Astrocyte (in vitro differentiated cells and primary cell): ENCODE data around the gene FEM1C. TPM values are rescaled to one million over a fixed set of nuclear protein-coding genes. Genes with fewer than 3 reads are reported as not detected.

Experiments used
- DNase-seq: peaks from one replicate; pipeline ENCODE4 v3.0.0-alpha.2; 2010; ENCODE audit warnings: low read depth
- FAIRE-seq: peaks from 2 replicates; lab custom pipeline; 2011; peaks lifted over from hg19 to GRCh38; lab: Jason Lieb, UNC
- H2AFZ ChIP-seq: 2 replicates; pipeline ENCODE4 v1.6.0; 2012; ENCODE audit warnings: low read depth, low read length, inconsistent platforms
- H3K27ac ChIP-seq: 2 replicates; pipeline ENCODE4 v1.5.1; 2011; ENCODE audit warnings: low read depth, low read length, inconsistent platforms
- H3K27me3 ChIP-seq: 2 replicates; pipeline ENCODE4 v1.6.0; 2011; ENCODE audit warnings: low read length, inconsistent platforms; ENCODE audit not compliant: insufficient read depth
- H3K36me3 ChIP-seq: 2 replicates; pipeline ENCODE4 v1.5.1; 2011; ENCODE audit warnings: low read length, inconsistent platforms; ENCODE audit not compliant: insufficient read depth
- H3K4me1 ChIP-seq: 2 replicates; pipeline ENCODE4 v1.5.1; 2011; ENCODE audit warnings: low read length, inconsistent platforms; ENCODE audit not compliant: insufficient read depth
- H3K4me2 ChIP-seq: 2 replicates; pipeline ENCODE4 v1.6.0; 2012; ENCODE audit warnings: low read length, inconsistent platforms
- H3K4me3 ChIP-seq: 2 replicates; pipeline ENCODE4 v1.5.1; 2011; ENCODE audit warnings: low read depth, mild to moderate bottlenecking, low read length, inconsistent platforms; ENCODE audit not compliant: insufficient read depth
- H3K79me2 ChIP-seq: 2 replicates; pipeline ENCODE4 v1.6.0; 2012; ENCODE audit warnings: mild to moderate bottlenecking, low read length, inconsistent platforms; ENCODE audit not compliant: insufficient read depth
- H3K9ac ChIP-seq: 2 replicates; pipeline ENCODE4 v1.6.0; 2012; ENCODE audit warnings: mild to moderate bottlenecking, low read length, inconsistent platforms
- H3K9me3 ChIP-seq: 2 replicates; pipeline ENCODE4 v1.5.1; 2012; ENCODE audit warnings: low read depth, mild to moderate bottlenecking, low read length, inconsistent platforms; ENCODE audit not compliant: insufficient read depth
- H4K20me1 ChIP-seq: 2 replicates; pipeline ENCODE4 v1.6.0; 2012; ENCODE audit warnings: low read length, inconsistent platforms; ENCODE audit not compliant: insufficient read depth
- H3K27ac Mint-ChIP-seq: one replicate; pipeline ENCODE4 v1.8.0; 2021; ENCODE audit warnings: mild to moderate bottlenecking, mixed read lengths; ENCODE audit not compliant: unreplicated experiment
- H3K27me3 Mint-ChIP-seq: one replicate; pipeline ENCODE4 v1.8.0; 2021; ENCODE audit warnings: low read depth, mixed read lengths; ENCODE audit not compliant: unreplicated experiment
- H3K36me3 Mint-ChIP-seq: one replicate; pipeline ENCODE4 v1.8.0; 2021; ENCODE audit warnings: low read depth, mixed read lengths; ENCODE audit not compliant: unreplicated experiment
- H3K4me1 Mint-ChIP-seq: one replicate; pipeline ENCODE4 v1.8.0; 2021; ENCODE audit warnings: low read depth, mixed read lengths; ENCODE audit not compliant: unreplicated experiment
- H3K4me3 Mint-ChIP-seq: one replicate; pipeline ENCODE4 v1.8.0; 2021; ENCODE audit warnings: mild to moderate bottlenecking, moderate library complexity, mixed read lengths; ENCODE audit not compliant: unreplicated experiment
- H3K9me3 Mint-ChIP-seq: one replicate; pipeline ENCODE4 v1.8.0; 2021; ENCODE audit warnings: mild to moderate bottlenecking, mixed read lengths; ENCODE audit not compliant: unreplicated experiment
- CTCF ChIP-seq: IDR thresholded peaks from 2 replicates; pipeline ENCODE4 v1.5.1; 2011; ENCODE audit warnings: low read depth, mild to moderate bottlenecking, inconsistent platforms, low read length, moderate library complexity; ENCODE audit not compliant: insufficient read depth
- EZH2 ChIP-seq: IDR thresholded peaks from 2 replicates; pipeline ENCODE4 v1.6.1; 2012; ENCODE audit warnings: mild to moderate bottlenecking, low read length, inconsistent platforms; ENCODE audit not compliant: insufficient read depth
- total RNA-seq: library from RNA; stranded (reverse); gene quantifications from 2 replicates; pipeline ENCODE4 v1.2.1, GENCODE V29; 2021

Gene FEM1C
- total RNA-seq, 1 donor from 2014 or later: 22.9 TPM

DNA sequence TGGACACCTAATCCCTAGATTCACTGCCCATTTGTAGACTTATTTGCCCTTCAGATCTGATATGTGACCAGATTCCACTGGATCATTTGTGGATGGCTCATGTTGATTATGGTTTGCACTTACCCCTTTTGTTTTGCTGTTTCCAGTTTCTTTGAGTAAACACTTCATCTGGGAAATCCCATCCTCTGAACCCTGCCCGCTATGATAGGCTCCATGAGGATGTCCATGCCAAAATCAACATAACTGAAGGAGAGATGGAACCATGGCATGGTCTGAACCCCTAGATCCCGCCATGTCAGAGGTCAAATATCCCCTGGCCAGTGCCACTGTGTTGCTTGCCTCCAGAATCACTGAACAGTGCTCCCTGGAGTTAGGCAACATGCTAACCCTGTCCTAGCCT is 11.7 kb upstream of the FEM1C start:
- Histone ChIP-seq H3K36me3 (no peaks in the 10 kb centered on the region), H3K4me3 (no peak overlapping the region), H3K4me1 (peaks cover 25% of the 10 kb centered on the region), H2AFZ (no peak overlapping the region), H4K20me1 (no peaks in the 10 kb centered on the region), H3K4me2 (no peak overlapping the region), H3K9ac (no peak overlapping the region), H3K27ac (no peak overlapping the region), H3K9me3 (no peaks in the 10 kb centered on the region), H3K79me2 (no peaks in the 10 kb centered on the region), H3K27me3 (no peaks in the 10 kb centered on the region)
- Mint-ChIP-seq H3K9me3 (peaks cover 1% of the 10 kb centered on the region), H3K4me1 (peaks cover 38% of the 10 kb centered on the region), H3K4me3 (no peak overlapping the region), H3K27me3 (no peaks in the 10 kb centered on the region), H3K36me3 (no peaks in the 10 kb centered on the region), H3K27ac (no peak overlapping the region)
- FAIRE-seq (no peak), DNase-seq (no peak)
- no peak for TF ChIP-seq EZH2
- TF ChIP-seq CTCF: no peak

- no peak for TF ChIP-seq CTCF
- no peak for TF ChIP-seq EZH2
- Histone ChIP-seq H2AFZ (no peak overlapping the region), H3K9ac (no peak overlapping the region)
Measured at GRCh38 chr5:115555084-115555633, 10.6 kb upstream of the FEM1C start.

DNA sequence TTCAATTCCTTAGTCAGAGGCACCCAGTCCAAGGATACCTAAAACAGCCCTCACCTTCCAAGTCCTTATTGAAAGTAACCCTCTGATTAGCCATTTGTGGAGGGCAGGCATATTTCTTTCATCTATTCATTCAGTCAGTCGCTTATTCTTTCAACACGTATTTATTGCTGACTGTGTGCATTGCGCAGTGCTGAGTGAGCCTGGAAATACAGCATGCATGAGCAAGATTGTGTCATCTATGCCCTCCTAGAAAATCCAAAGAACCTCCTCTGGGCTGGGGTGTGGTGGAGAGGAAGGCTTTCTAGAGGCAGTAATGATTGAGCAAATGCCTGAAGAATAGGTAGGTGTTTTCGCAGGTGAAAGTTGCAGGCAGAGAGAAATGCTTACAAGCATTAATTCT is 8.5 kb upstream of the FEM1C start:
- H3K4me3 ChIP-seq: no peak overlapping the region
- no peak overlapping the region for H3K4me2 ChIP-seq
- H3K27me3 Mint-ChIP-seq: no peaks in the 10 kb centered on the region
- DNase-seq (no peak), FAIRE-seq (no peak)
- no peaks in the 10 kb centered on the region for H3K9me3 Mint-ChIP-seq
- H3K9me3 ChIP-seq: no peaks in the 10 kb centered on the region
- H3K36me3 Mint-ChIP-seq: no peaks in the 10 kb centered on the region
- no peaks in the 10 kb centered on the region for H4K20me1 ChIP-seq
- peaks cover 11% of the 10 kb centered on the region for H3K4me1 ChIP-seq
- H3K4me1 Mint-ChIP-seq: peaks cover 17% of the 10 kb centered on the region
- H3K27ac Mint-ChIP-seq: no peak overlapping the region
- H3K36me3 ChIP-seq: no peaks in the 10 kb centered on the region
- no peak overlapping the region for H2AFZ ChIP-seq
- no peak overlapping the region for H3K27ac ChIP-seq
- TF ChIP-seq EZH2 (no peak), CTCF (no peak)
- no peak overlapping the region for H3K4me3 Mint-ChIP-seq
- no peaks in the 10 kb centered on the region for H3K79me2 ChIP-seq
- no peaks in the 10 kb centered on the region for H3K27me3 ChIP-seq
- no peak overlapping the region for H3K9ac ChIP-seq

More at GRCh38 chr5:115555084-115555633, 10.6 kb upstream of the FEM1C start:
- H3K4me1 Mint-ChIP-seq: peaks cover 36% of the 10 kb centered on the region
- Histone ChIP-seq H3K79me2 (no peaks in the 10 kb centered on the region), H3K4me1 (peaks cover 22% of the 10 kb centered on the region), H3K36me3 (no peaks in the 10 kb centered on the region), H3K4me2 (no peak overlapping the region), H3K4me3 (no peak overlapping the region), H3K9me3 (no peaks in the 10 kb centered on the region), H4K20me1 (no peaks in the 10 kb centered on the region), H3K27me3 (no peaks in the 10 kb centered on the region), H3K27ac (no peak overlapping the region)
- H3K27ac Mint-ChIP-seq: no peak overlapping the region
- no peaks in the 10 kb centered on the region for H3K36me3 Mint-ChIP-seq
- FAIRE-seq (no peak), DNase-seq (no peak)
- H3K9me3 Mint-ChIP-seq: no peaks in the 10 kb centered on the region
- H3K27me3 Mint-ChIP-seq: no peaks in the 10 kb centered on the region
- no peak overlapping the region for H3K4me3 Mint-ChIP-seq
